Peyer's patch (tissue), 4 donors: ENCODE data around the gene RBM15. TPM values are rescaled to one million over a fixed set of nuclear protein-coding genes. Genes with fewer than 3 reads are reported as not detected.

Experiments used
- DNase-seq, 3 donors: peaks; one replicate each; pipeline ENCODE4 v3.0.0-alpha.2; 2017 to 2019
- H3K27ac ChIP-seq, 4 donors: fragments of 200-600 bp; sonication (generic); one replicate each; pipeline ENCODE4 v1.5.1; 2016 to 2019
- H3K27me3 ChIP-seq, 2 donors: fragments of 200-600 bp; sonication (generic); one replicate each; pipeline ENCODE4 v1.5.1; 2019
- H3K36me3 ChIP-seq, 3 donors: fragments of 200-600 bp; sonication (generic); one replicate each; pipeline ENCODE4 v1.5.1; 2016 to 2019
- H3K4me1 ChIP-seq, 4 donors: fragments of 200-600 bp; sonication (generic); one replicate each; pipeline ENCODE4 v1.5.1; 2016 to 2019
- H3K4me3 ChIP-seq, 4 donors: fragments of 200-600 bp; sonication (generic); 1 replicate in 3 of 4; 2 replicates in 1 of 4; pipeline ENCODE4 v1.5.1; 2016 to 2019; ENCODE audit warnings: mild to moderate bottlenecking in 1 of 4
- H3K9me3 ChIP-seq, 4 donors: fragments of 200-600 bp; sonication (generic); one replicate each; pipeline ENCODE4 v1.5.1; 2016 to 2019; ENCODE audit warnings: mild to moderate bottlenecking in 1 of 4
- CTCF ChIP-seq, 6 experiments: fragments of 450-650 bp in 4 of 6; fragments of 200-600 bp in 2 of 6; sonication (generic) in 1 of 6; IDR thresholded peaks; one replicate each; pipeline ENCODE4 v1.5.1; 2017 to 2019; ENCODE audit warnings: antibody characterized with exemption in 6 of 6, mild to moderate bottlenecking in 3 of 6, moderate library complexity in 1 of 6
- POLR2A ChIP-seq, 2 donors: fragments of 450-650 bp; IDR thresholded peaks; one replicate each; pipeline ENCODE4 v1.5.1; 2017; ENCODE audit warnings: antibody characterized with exemption in 2 of 2, mild to moderate bottlenecking in 2 of 2, moderate library complexity in 2 of 2
- total RNA-seq, 4 donors: library from RNA; depleted of rRNA; stranded (reverse); fragments of >200 nt; gene quantifications; one replicate each; pipeline ENCODE4 v1.1.0, GENCODE V29; 2016

Gene RBM15
- total RNA-seq, 4 donors from 2014 or later = 49.2 to 97.6 (median 80.9) TPM

- TF ChIP-seq CTCF (IDR thresholded peaks at IDR 0.05) (peak in 1 of 6 experiments; percentile 7), POLR2A (IDR thresholded peaks at IDR 0.05) (no peak)
- DNase-seq = peak in 1 of 3 donors; percentile 56
- peak overlapping the region in 2 of 4 donors; percentile 84 to 89 for H3K4me3 ChIP-seq
- peaks cover 0 to 9% (median 0%) of the 10 kb centered on the region in 3 donors for H3K36me3 ChIP-seq
- H3K4me1 ChIP-seq = peaks cover 0 to 16% (median 7%) of the 10 kb centered on the region in 4 donors
- peak overlapping the region in 3 of 4 donors; percentile 97 to 99 (median 98) for H3K27ac ChIP-seq
- H3K27me3 ChIP-seq = no peaks in the 10 kb centered on the region
- no peaks in the 10 kb centered on the region for H3K9me3 ChIP-seq
These were observed 2.7 kb upstream of the RBM15 start for GRCh38 chr1:110336300-110337039.

- Histone ChIP-seq H3K27ac (peak overlapping the region; percentile 94 to 99 (median 98)), H3K4me3 (peak overlapping the region; percentile 79 to 94 (median 86)), H3K36me3 (peaks cover 0 to 17% (median 0%) of the 10 kb centered on the region in 3 donors), H3K27me3 (no peaks in the 10 kb centered on the region), H3K9me3 (no peaks in the 10 kb centered on the region), H3K4me1 (peaks cover 0 to 25% (median 14%) of the 10 kb centered on the region in 4 donors)
- DNase-seq = peak; percentile 59 to 77 (median 73)
- TF ChIP-seq CTCF (IDR thresholded peaks at IDR 0.05) (no peak), POLR2A (IDR thresholded peaks at IDR 0.05) (no peak)
These were observed 1.4 kb upstream of the RBM15 start for GRCh38 chr1:110337704-110338308.

- Histone ChIP-seq H3K4me3 (peak overlapping the region; percentile 79 to 94 (median 86)), H3K36me3 (peaks cover 0 to 17% (median 0%) of the 10 kb centered on the region in 3 donors), H3K27ac (peak overlapping the region; percentile 94 to 99 (median 98)), H3K4me1 (peaks cover 0 to 26% (median 14%) of the 10 kb centered on the region in 4 donors), H3K9me3 (no peaks in the 10 kb centered on the region), H3K27me3 (no peaks in the 10 kb centered on the region)
- peak; percentile 96 to 98 (median 97) for DNase-seq
- peak in 5 of 6 experiments; percentile 63 to 85 (median 84) for TF ChIP-seq CTCF (IDR thresholded peaks at IDR 0.05)
- TF ChIP-seq POLR2A (IDR thresholded peaks at IDR 0.05) = peak; percentile 82 to 86
These were observed 780 bp upstream of the RBM15 start for GRCh38 chr1:110338309-110338885.

GRCh38 chr1:110339407-110340206 lies 430 bp downstream of the RBM15 start:
- Histone ChIP-seq H3K27me3 (no peaks in the 10 kb centered on the region), H3K4me1 (peaks cover 0 to 38% (median 17%) of the 10 kb centered on the region in 4 donors), H3K36me3 (peaks cover 0 to 17% (median 0%) of the 10 kb centered on the region in 3 donors), H3K9me3 (no peaks in the 10 kb centered on the region), H3K27ac (peak overlapping the region; percentile 86 to 99 (median 96)), H3K4me3 (peak overlapping the region; percentile 79 to 94 (median 86))
- TF ChIP-seq CTCF (IDR thresholded peaks at IDR 0.05) = peak in 5 of 6 experiments; percentile 20 to 77 (median 66)
- TF ChIP-seq POLR2A (IDR thresholded peaks at IDR 0.05) = peak; percentile 72 to 74
- peak in 2 of 3 donors; percentile 57 to 74 for DNase-seq

GRCh38 chr1:110340207-110340468 lies 961 bp downstream of the RBM15 start:
- peak in 1 of 3 donors; percentile 60 for DNase-seq
- H3K4me1 ChIP-seq = peaks cover 0 to 43% (median 18%) of the 10 kb centered on the region in 4 donors
- peaks cover 0 to 20% (median 0%) of the 10 kb centered on the region in 3 donors for H3K36me3 ChIP-seq
- H3K4me3 ChIP-seq = peak overlapping the region; percentile 79 to 94 (median 86)
- no peaks in the 10 kb centered on the region for H3K27me3 ChIP-seq
- no peak for TF ChIP-seq CTCF (IDR thresholded peaks at IDR 0.05)
- H3K27ac ChIP-seq = peak overlapping the region; percentile 86 to 99 (median 96)
- no peaks in the 10 kb centered on the region for H3K9me3 ChIP-seq
